K562 (cell line): ENCODE data around the gene MIEF2. TPM values are rescaled to one million over a fixed set of nuclear protein-coding genes. Genes with fewer than 3 reads are reported as not detected.
A peak's percentile ranks its signal among the peaks of the same experiment; 100 is the strongest.
"Not testable (repeated sequence)": the region's sequence is repeated elsewhere in the genome, so short reads cannot be mapped to it uniquely, and the experiment has no call there.

ENCODE experiments used
- ATAC-seq: fragments of 200-7000 bp; cut with Tn5 transposase; 3 replicates; pipeline ENCODE4 v1.9.1; 2020; ENCODE audit warnings: moderate library complexity
- BruUV-seq: library from RNA; stranded (reverse); fragments of 400-500 nt; replicated peaks from 2 replicates; lab custom pipeline; 2021; lab: Mats Ljungman, UMichigan
- CTCF ChIA-PET: fragments of 300-600 bp; formaldehyde crosslinking; extraction: SDS; loops from one replicate; lab custom pipeline; 2021; ENCODE audit warnings: low intra/inter-chr PET ratio; lab: Yijun Ruan, JAX
- POLR2A ChIA-PET: fragments of 300-600, 350-650 bp; sonication (Branson Sonifier 250); formaldehyde crosslinking; extraction: SDS; loops from one replicate; lab custom pipeline; 2021; ENCODE audit warnings: antibody characterized with exemption, inconsistent platforms; lab: Yijun Ruan, JAX
- DNase-seq, 4 experiments: peaks; one replicate each; pipeline versions ENCODE4 v3.0.0 to v3.0.0-alpha.2; 2011 to 2018; ENCODE audit warnings: low spot score in 3 of 4, mixed read lengths in 3 of 4; ENCODE audit errors: extremely low read depth in 1 of 4
- FAIRE-seq: peaks from 2 replicates; lab custom pipeline; 2011; peaks lifted over from hg19 to GRCh38; lab: Jason Lieb, UNC
- H2AFZ ChIP-seq: 2 replicates; pipeline ENCODE4 v1.6.0; 2011; ENCODE audit warnings: low read depth, low read length, control low read depth, inconsistent platforms
- H3K27ac ChIP-seq: fragments of 200-600 bp; 3 replicates; pipeline ENCODE4 v1.8.0; 2011; ENCODE audit warnings: low read depth, mild to moderate bottlenecking, control low read depth, inconsistent platforms, low read length, moderate library complexity, mixed read lengths; ENCODE audit errors: extremely low read depth
- H3K27me3 ChIP-seq, 2 experiments: fragments of 300-600 bp in 1 of 2; 2 replicates in 1 of 2; 3 replicates in 1 of 2; pipeline versions ENCODE4 v1.6.0 to v1.8.0; 2011; ENCODE audit warnings: inconsistent platforms in 2 of 2, low read length in 2 of 2, mild to moderate bottlenecking in 1 of 2, mixed read lengths in 1 of 2, moderate library complexity in 1 of 2; ENCODE audit not compliant: control insufficient read depth in 2 of 2, insufficient read depth in 2 of 2
- H3K36me3 ChIP-seq: fragments of 300-600 bp; 3 replicates; pipeline ENCODE4 v1.8.0; 2011; ENCODE audit warnings: mild to moderate bottlenecking, low read length, inconsistent platforms; ENCODE audit not compliant: control insufficient read depth, insufficient read depth
- H3K4me1 ChIP-seq, 2 experiments: fragments of 200-600 bp in 1 of 2; replicated peaks in 1 of 2; 2 replicates in 1 of 2; 3 replicates in 1 of 2; pipeline versions ENCODE4 v1.5.1 to v1.8.0; 2011; ENCODE audit warnings: inconsistent platforms in 2 of 2, low read length in 2 of 2, mild to moderate bottlenecking in 1 of 2, mixed read lengths in 1 of 2, moderate library complexity in 1 of 2; ENCODE audit not compliant: control insufficient read depth in 2 of 2, insufficient read depth in 2 of 2
- H3K4me2 ChIP-seq: 2 replicates; pipeline ENCODE4 v1.6.1; 2011; ENCODE audit warnings: low read length, control low read depth, inconsistent platforms, mixed read lengths; ENCODE audit not compliant: insufficient read depth
- H3K4me3 ChIP-seq: fragments of 200-600 bp; sonication (generic), shearing (Covaris generic); 2 replicates; pipeline ENCODE4 v1.5.1; 2016; ENCODE audit warnings: control low read depth, inconsistent platforms
- H3K79me2 ChIP-seq: fragments of 200-600 bp; 3 replicates; pipeline ENCODE4 v1.8.0; 2011; ENCODE audit warnings: low read length, inconsistent platforms; ENCODE audit not compliant: control insufficient read depth, insufficient read depth
- H3K9ac ChIP-seq, 2 experiments: 2 replicates each; pipeline versions ENCODE4 v1.6.0 to v1.6.1; 2011; ENCODE audit warnings: low read depth in 2 of 2, low read length in 2 of 2, control low read depth in 1 of 2, inconsistent platforms in 1 of 2, mild to moderate bottlenecking in 1 of 2, mixed read lengths in 1 of 2; ENCODE audit not compliant: insufficient read depth in 1 of 2
- H3K9me1 ChIP-seq: one replicate; pipeline ENCODE4 v1.6.0; 2011; ENCODE audit warnings: inconsistent platforms, mild to moderate bottlenecking, low read length, moderate library complexity; ENCODE audit not compliant: control insufficient read depth, insufficient read depth
- H3K9me3 ChIP-seq: replicated peaks from 2 replicates; pipeline ENCODE4 v1.5.1; 2011; ENCODE audit warnings: low read depth, low read length, inconsistent platforms; ENCODE audit not compliant: control insufficient read depth, insufficient read depth
- H4K20me1 ChIP-seq: replicated peaks from 2 replicates; pipeline ENCODE4 v1.6.1; 2011; ENCODE audit warnings: low read length, inconsistent platforms, mixed read lengths; ENCODE audit not compliant: control insufficient read depth, insufficient read depth
- CEBPZ ChIP-seq: fragments of 150-350 bp; IDR thresholded peaks from 2 replicates; pipeline ENCODE4 v1.6.1; 2014; ENCODE audit warnings: low read depth, mild to moderate bottlenecking, low read length, borderline replicate concordance
- ELF4 ChIP-seq: fragments of 450-650 bp; formaldehyde crosslinking; IDR thresholded peaks from 2 replicates; pipeline ENCODE4 v1.4.0; 2022; ENCODE audit warnings: missing genetic modification characterization
- ETV1 ChIP-seq: fragments of 450-650 bp; conservative IDR thresholded peaks from 2 replicates; pipeline ENCODE4 v1.6.1; 2016; ENCODE audit warnings: missing genetic modification characterization, control low read depth, low read depth, missing compliant biosample characterization
- HMGXB4 ChIP-seq: sonication (generic); formaldehyde crosslinking; IDR thresholded peaks from 2 replicates; pipeline ENCODE4 v1.8.1; 2023; ENCODE audit warnings: mild to moderate bottlenecking, missing genetic modification reagents
- MCM7 ChIP-seq, 2 experiments: fragments of 450-650 bp; IDR thresholded peaks; 2 replicates each; pipeline ENCODE4 v1.6.1; 2016 to 2018
- SETDB1 ChIP-seq: IDR thresholded peaks from one replicate; pipeline ENCODE4 v1.6.1; 2012; ENCODE audit warnings: low read length, control low read depth, inconsistent platforms
- THRAP3 ChIP-seq: fragments of 450-650 bp; IDR thresholded peaks from 2 replicates; pipeline ENCODE4 v1.6.1; 2016; ENCODE audit warnings: mild to moderate bottlenecking, inconsistent platforms, borderline replicate concordance
- TOE1 ChIP-seq, 2 experiments: fragments of 450-650 bp in 1 of 2; sonication (generic) in 1 of 2; formaldehyde crosslinking in 1 of 2; IDR thresholded peaks; 2 replicates each; pipeline versions ENCODE4 v1.7.1 to v1.8.0; 2016 to 2022; ENCODE audit warnings: borderline replicate concordance in 2 of 2, mild to moderate bottlenecking in 2 of 2, antibody characterized with exemption in 1 of 2, inconsistent platforms in 1 of 2, low read depth in 1 of 2, missing genetic modification reagents in 1 of 2, moderate library complexity in 1 of 2
- ZNF175 ChIP-seq: fragments of 200-800 bp; sonication (Bioruptor generic); IDR thresholded peaks from 2 replicates; pipeline ENCODE4 v1.6.1; 2016; ENCODE audit warnings: low read depth, mild to moderate bottlenecking, missing genetic modification characterization, missing compliant biosample characterization
- WGBS: fragments of 100-300 bp; shearing (Covaris generic); methylation state at CpG from one replicate; pipeline ENCODE4 v1.1.6; 2016; ENCODE audit warnings: low coverage, mixed read lengths; ENCODE audit not compliant: insufficient coverage; ENCODE audit errors: missing lambda C conversion rate; 5-methylcytosine and 5-hydroxymethylcytosine counted together
- in situ Hi-C: fragments of 300-500 bp; cut with MboI; formaldehyde crosslinking; loops from 4 replicates; pipeline ENCODE4 v1.15.0; 2018; ENCODE audit warnings: inconsistent platforms, mixed read lengths
- intact Hi-C: fragments of 100-400 bp; cut with micrococcal nuclease; formaldehyde crosslinking; loops from 2 replicates; pipeline ENCODE4 v1.14.2; 2022
- polyA plus RNA-seq, 8 experiments: library from polyadenylated mRNA; depleted of rRNA in 4 of 8; stranded (reverse) in 5 of 8; unstranded in 3 of 8; fragments of >200 nt; fragmentation: Nextera tagmentation in 2 of 8; fragmentation: Illumina TruSeq in 1 of 8; extraction: Ambion mirVana in 2 of 8; extraction: Trizol in 1 of 8; gene quantifications; 2 replicates each; pipeline versions ENCODE4 v1.2.1 to v1.2.3, GENCODE V29; 2011 to 2014; ENCODE audit warnings: inconsistent platforms in 1 of 8, missing spikeins in 1 of 8
- total RNA-seq, 7 experiments: library from RNA; depleted of rRNA in 6 of 7; stranded (reverse); fragments of >200 nt in 6 of 7; fragmentation: Illumina TruSeq in 2 of 7; extraction: Trizol in 2 of 7; gene quantifications; 2 replicates each; pipeline versions ENCODE4 v1.2.1 to v1.2.3, GENCODE V29; 2011 to 2021; ENCODE audit warnings: low replicate concordance in 1 of 7

MIEF2 gene
- total and polyA plus RNA-seq, 9 of the 15 experiments (the other 6 are each of a cell fraction or from before 2014, with no cell fraction given) = 0.10 to 8.2 (median 2.4) TPM

DNA sequence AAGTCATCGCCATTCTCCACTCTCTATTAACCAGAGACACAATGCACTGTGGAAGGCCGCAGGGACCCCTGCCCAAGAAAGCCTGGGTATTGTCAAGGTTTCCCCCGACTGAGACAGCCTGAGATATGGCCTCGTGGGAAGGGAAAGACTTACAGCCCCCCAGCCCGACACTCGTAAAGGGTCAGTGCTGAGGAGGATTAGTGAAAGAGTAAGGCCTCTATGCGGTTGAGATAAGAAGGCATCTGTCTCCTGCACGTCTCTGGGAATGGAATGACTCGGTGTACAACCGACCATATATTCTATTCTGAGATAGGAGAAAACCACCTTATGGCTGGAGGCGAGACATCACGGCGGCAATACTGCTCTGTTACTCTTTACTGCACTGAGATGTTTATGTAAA is 42.7 kb downstream of the MIEF2 start:
- peaks cover 72% of the 10 kb centered on the region for H3K36me3 ChIP-seq
- intact Hi-C loops, in situ Hi-C loops, DNase-seq, H3K27me3 ChIP-seq, H3K9ac ChIP-seq, H4K20me1 ChIP-seq, H3K4me1 ChIP-seq, H3K4me2 ChIP-seq, H3K27ac ChIP-seq, H3K9me1 ChIP-seq, H3K79me2 ChIP-seq, H2AFZ ChIP-seq, H3K9me3 ChIP-seq, BruUV-seq, H3K4me3 ChIP-seq, CTCF ChIA-PET, POLR2A ChIA-PET, ATAC-seq: not testable (repeated sequence)
- 52% methylated on average over 12 of the region's 13 CpGs for WGBS
- FAIRE-seq = peak; percentile 70

- in situ Hi-C loops (loop anchor here (5.0 kb wide), 1 partner anchor 37 kb away; no protein-coding TSS in a partner anchor), intact Hi-C loops (no loop called here)
- peaks cover 40% of the 10 kb centered on the region for H3K79me2 ChIP-seq
- H3K9me3 ChIP-seq = no peaks in the 10 kb centered on the region
- H3K9me1 ChIP-seq = no peaks in the 10 kb centered on the region
- H4K20me1 ChIP-seq = no peaks in the 10 kb centered on the region
- POLR2A ChIA-PET = no interaction called here
- 95% methylated on average over 4 of the region's 4 CpGs for WGBS
- CTCF ChIA-PET = no interaction called here
- no peak for FAIRE-seq
- no peak for ATAC-seq
- H3K27ac ChIP-seq = no peak overlapping the region
- H3K4me2 ChIP-seq = no peak overlapping the region
- no peak for DNase-seq
- peaks cover 0 to 3% of the 10 kb centered on the region in 2 experiments; a peak in 2 of 5 replicates for H3K4me1 ChIP-seq
- no TSS peak for BruUV-seq
- H2AFZ ChIP-seq = no peak overlapping the region
- H3K36me3 ChIP-seq = peaks cover 59% of the 10 kb centered on the region
- no peak overlapping the region for H3K4me3 ChIP-seq
- H3K27me3 ChIP-seq = no peaks in the 10 kb centered on the region
- H3K9ac ChIP-seq = no peak overlapping the region
- TF ChIP-seq CEBPZ (no peak), TOE1 (IDR thresholded peaks at IDR 0.05; ENCODE audit: borderline replicate concordance) (no peak), TOE1 (CRISPR knock-in tag; IDR thresholded peaks at IDR 0.05; ENCODE audit: borderline replicate concordance, low read depth) (no peak), HMGXB4 (no peak), ELF4 (CRISPR knock-in tag) (no peak), ETV1 (tag) (no peak), THRAP3 (no peak), ZNF175 (CRISPR knock-in tag) (no peak), SETDB1 (no peak), MCM7 (IDR thresholded peaks at IDR 0.05) (no peak)
Observed at GRCh38 chr17:18309202-18309601, 48.7 kb downstream of the MIEF2 start.
